ENCODE results near the gene FHL1. TPM values are rescaled to one million over a fixed set of nuclear protein-coding genes. Genes with fewer than 3 reads are reported as not detected.

Gene FHL1
- total and polyA plus RNA-seq, 4 donors, result 8.8 to 20.2 (median 15.0) TPM

- peak overlapping the region in 1 of 2 donors; percentile 12 for H3K27ac ChIP-seq (ENCODE audit: low read depth in 1 of 2, low read length in 2 of 2)
- H3K27me3 ChIP-seq (ENCODE audit: control insufficient read depth in 4 of 4, insufficient read depth in 4 of 4, low read length in 3 of 4), result no peaks in the 10 kb centered on the region
- H3K4me3 ChIP-seq (ENCODE audit: low read depth in 1 of 3, low read length in 3 of 3), result no peak overlapping the region
- H3K4me1 ChIP-seq (ENCODE audit: control insufficient read depth in 4 of 4, insufficient read depth in 4 of 4, low read length in 3 of 4), result peaks cover 0 to 3% (median 2%) of the 10 kb centered on the region in 4 donors
- TF ChIP-seq ATF3 (IDR thresholded peaks at IDR 0.05), result no peak
- no peak for TF ChIP-seq RAD21 (IDR thresholded peaks at IDR 0.05)
- no peak for TF ChIP-seq REST (IDR thresholded peaks at IDR 0.05)
- no peak for TF ChIP-seq HNF4G (IDR thresholded peaks at IDR 0.05)
- no peak for TF ChIP-seq EGR1 (IDR thresholded peaks at IDR 0.05; ENCODE audit: low read depth in 2 of 2)
- TF ChIP-seq FOXA1 (IDR thresholded peaks at IDR 0.05), result no peak
- no peak for TF ChIP-seq FOXA2 (IDR thresholded peaks at IDR 0.05)
- no peak for TF ChIP-seq RXRA (IDR thresholded peaks at IDR 0.05)
- no peak for TF ChIP-seq MAX (IDR thresholded peaks at IDR 0.05)
- TF ChIP-seq TAF1 (conservative IDR thresholded peaks at IDR 0.05), result no peak
- no peak for TF ChIP-seq YY1 (IDR thresholded peaks at IDR 0.05)
- TF ChIP-seq GABPA (IDR thresholded peaks at IDR 0.05 in 1 of 2, conservative IDR thresholded peaks at IDR 0.05 in 1 of 2), result no peak
- no peak for TF ChIP-seq CTCF (IDR thresholded peaks at IDR 0.05; ENCODE audit: low read depth, low read length, missing input control)
- TF ChIP-seq HNF4A (conservative IDR thresholded peaks at IDR 0.05), result no peak
- TF ChIP-seq ZBTB33 (IDR thresholded peaks at IDR 0.05), result no peak
- no peak for TF ChIP-seq JUND (IDR thresholded peaks at IDR 0.05)
- no peak for TF ChIP-seq SP1 (IDR thresholded peaks at IDR 0.05)
- TF ChIP-seq NR2F2 (IDR thresholded peaks at IDR 0.05), result no peak
- H3K9me3 ChIP-seq (ENCODE audit: control insufficient read depth in 4 of 4, low read length in 3 of 4), result no peaks in the 10 kb centered on the region
- DNase-seq (ENCODE audit: low spot score), result no peak
- WGBS, result 60% methylated on average over 3 of the region's 3 CpGs
- H3K36me3 ChIP-seq (ENCODE audit: control insufficient read depth in 4 of 4, insufficient read depth in 3 of 4, low read depth in 1 of 4, low read length in 3 of 4), result no peaks in the 10 kb centered on the region
- no peak overlapping the region for H3K9ac ChIP-seq (ENCODE audit: low read depth in 1 of 2, low read length in 2 of 2)
Measured at GRCh38 chrX:136203951-136204350, 56.6 kb downstream of the FHL1 start.
